Natural killer cell (primary cell): Measurements from ENCODE around the gene PC. TPM values are rescaled to one million over a fixed set of nuclear protein-coding genes. Genes with fewer than 3 reads are reported as not detected.

Experiments
- ATAC-seq, 3 donors: fragments of 150-1000 bp in 2 of 3; fragments of 200-7000 bp in 1 of 3; cut with Tn5 transposase; 1 replicate in 1 of 3; 2 replicates in 2 of 3; pipeline ENCODE4 v1.10.0; 2021; ENCODE audit warnings: mild to moderate bottlenecking in 2 of 3, moderate library complexity in 2 of 3
- DNase-seq, 2 donors: peaks; one replicate each; pipeline versions ENCODE4 v3.0.0 to v3.0.0-alpha.2; 2013 to 2021; ENCODE audit warnings: mixed read lengths in 1 of 2
- H3K27ac ChIP-seq: one replicate; pipeline ENCODE4 v1.5.1; 2013; ENCODE audit warnings: mild to moderate bottlenecking, low read length
- H3K27me3 ChIP-seq: one replicate; pipeline ENCODE4 v1.6.1; 2013; ENCODE audit warnings: low read length; ENCODE audit not compliant: control insufficient read depth, insufficient read depth
- H3K36me3 ChIP-seq: one replicate; pipeline ENCODE4 v1.6.1; 2013; ENCODE audit warnings: low read length; ENCODE audit not compliant: control insufficient read depth, insufficient read depth
- H3K4me1 ChIP-seq: one replicate; pipeline ENCODE4 v1.6.1; 2013; ENCODE audit warnings: low read length; ENCODE audit not compliant: control insufficient read depth, insufficient read depth
- H3K4me3 ChIP-seq: one replicate; pipeline ENCODE4 v1.5.1; 2013; ENCODE audit warnings: low read length
- H3K9me3 ChIP-seq: one replicate; pipeline ENCODE4 v1.6.1; 2013; ENCODE audit warnings: low read length; ENCODE audit not compliant: control insufficient read depth, insufficient read depth
- H3K27ac Mint-ChIP-seq, 2 donors: one replicate each; pipeline ENCODE4 v1.8.0; 2022; ENCODE audit warnings: mild to moderate bottlenecking in 2 of 2, mixed read lengths in 2 of 2, moderate library complexity in 1 of 2
- H3K27me3 Mint-ChIP-seq, 2 donors: one replicate each; pipeline ENCODE4 v1.8.0; 2022; ENCODE audit warnings: low read depth in 2 of 2, mixed read lengths in 2 of 2
- H3K36me3 Mint-ChIP-seq: one replicate; pipeline ENCODE4 v1.8.0; 2022; ENCODE audit warnings: mixed read lengths
- H3K4me1 Mint-ChIP-seq, 2 donors: one replicate each; pipeline ENCODE4 v1.8.0; 2022; ENCODE audit warnings: mixed read lengths in 2 of 2
- H3K4me3 Mint-ChIP-seq: one replicate; pipeline ENCODE4 v1.8.0; 2022; ENCODE audit warnings: mild to moderate bottlenecking, moderate library complexity, mixed read lengths
- H3K9me3 Mint-ChIP-seq, 2 donors: one replicate each; pipeline ENCODE4 v1.8.0; 2022; ENCODE audit warnings: mixed read lengths in 2 of 2
- WGBS: methylation state at CpG from one replicate; pipeline ENCODE4 v1.1.7; 2013; ENCODE audit warnings: missing lambda C conversion rate; ENCODE audit not compliant: insufficient coverage; 5-methylcytosine and 5-hydroxymethylcytosine counted together
- intact Hi-C: fragments of 100-400 bp; cut with micrococcal nuclease; formaldehyde crosslinking; loops from one replicate; pipeline ENCODE4 v1.14.2; 2022
- total RNA-seq, 4 donors: library from RNA; stranded (reverse); fragments of 120-200 nt in 1 of 4; gene quantifications; one replicate each; pipeline versions ENCODE4 v1.2.3 to v1.2.4, GENCODE V29; 2013 to 2022
- TF ChIP-seq, protein P1 (sequence below): fragments of 200-600 bp; IDR thresholded peaks from one replicate; pipeline ENCODE4 v1.8.0; 2022; ENCODE audit warnings: antibody characterized with exemption

Gene PC
- total RNA-seq, 3 donors from 2014 or later (not counting 1 experiment from before 2014, with no cell fraction given), result 4.1 to 5.9 (median 4.6) TPM

DNA sequence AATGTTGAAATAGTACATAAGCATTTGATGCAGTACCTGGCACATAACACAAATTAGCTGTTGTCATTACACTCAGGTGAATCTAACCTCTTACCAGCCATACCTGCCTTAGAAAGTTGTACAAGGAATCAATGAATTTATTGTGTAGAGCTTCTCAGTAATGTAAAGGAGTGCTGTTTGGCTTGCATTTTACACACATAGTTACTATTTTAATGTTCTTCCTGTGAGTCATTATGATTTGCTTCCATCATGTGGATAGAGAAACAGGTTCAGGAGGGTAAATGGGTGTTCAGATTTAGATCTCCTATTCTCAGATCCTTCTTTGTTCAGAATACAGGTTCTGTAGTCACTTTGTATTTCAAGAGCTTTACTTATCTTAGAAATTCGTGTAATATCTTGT lies 142.5 kb downstream of the PC start:
- 77% methylated on average over 1 of the region's 1 CpG for WGBS
- Mint-ChIP-seq H3K4me1 (no peaks in the 10 kb centered on the region), H3K9me3 (no peaks in the 10 kb centered on the region), H3K4me3 (no peak overlapping the region), H3K27me3 (no peaks in the 10 kb centered on the region), H3K27ac (no peak overlapping the region), H3K36me3 (no peaks in the 10 kb centered on the region)
- TF ChIP-seq, protein P1, sequence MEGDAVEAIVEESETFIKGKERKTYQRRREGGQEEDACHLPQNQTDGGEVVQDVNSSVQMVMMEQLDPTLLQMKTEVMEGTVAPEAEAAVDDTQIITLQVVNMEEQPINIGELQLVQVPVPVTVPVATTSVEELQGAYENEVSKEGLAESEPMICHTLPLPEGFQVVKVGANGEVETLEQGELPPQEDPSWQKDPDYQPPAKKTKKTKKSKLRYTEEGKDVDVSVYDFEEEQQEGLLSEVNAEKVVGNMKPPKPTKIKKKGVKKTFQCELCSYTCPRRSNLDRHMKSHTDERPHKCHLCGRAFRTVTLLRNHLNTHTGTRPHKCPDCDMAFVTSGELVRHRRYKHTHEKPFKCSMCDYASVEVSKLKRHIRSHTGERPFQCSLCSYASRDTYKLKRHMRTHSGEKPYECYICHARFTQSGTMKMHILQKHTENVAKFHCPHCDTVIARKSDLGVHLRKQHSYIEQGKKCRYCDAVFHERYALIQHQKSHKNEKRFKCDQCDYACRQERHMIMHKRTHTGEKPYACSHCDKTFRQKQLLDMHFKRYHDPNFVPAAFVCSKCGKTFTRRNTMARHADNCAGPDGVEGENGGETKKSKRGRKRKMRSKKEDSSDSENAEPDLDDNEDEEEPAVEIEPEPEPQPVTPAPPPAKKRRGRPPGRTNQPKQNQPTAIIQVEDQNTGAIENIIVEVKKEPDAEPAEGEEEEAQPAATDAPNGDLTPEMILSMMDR, result no peak
- no peaks in the 10 kb centered on the region for H3K27me3 ChIP-seq
- intact Hi-C loops, result no loop called here
- no peak for DNase-seq
- no peak overlapping the region for H3K27ac ChIP-seq
- H3K4me3 ChIP-seq, result no peak overlapping the region
- no peaks in the 10 kb centered on the region for H3K4me1 ChIP-seq
- no peaks in the 10 kb centered on the region for H3K9me3 ChIP-seq
- no peaks in the 10 kb centered on the region for H3K36me3 ChIP-seq
- ATAC-seq, result no peak

DNA sequence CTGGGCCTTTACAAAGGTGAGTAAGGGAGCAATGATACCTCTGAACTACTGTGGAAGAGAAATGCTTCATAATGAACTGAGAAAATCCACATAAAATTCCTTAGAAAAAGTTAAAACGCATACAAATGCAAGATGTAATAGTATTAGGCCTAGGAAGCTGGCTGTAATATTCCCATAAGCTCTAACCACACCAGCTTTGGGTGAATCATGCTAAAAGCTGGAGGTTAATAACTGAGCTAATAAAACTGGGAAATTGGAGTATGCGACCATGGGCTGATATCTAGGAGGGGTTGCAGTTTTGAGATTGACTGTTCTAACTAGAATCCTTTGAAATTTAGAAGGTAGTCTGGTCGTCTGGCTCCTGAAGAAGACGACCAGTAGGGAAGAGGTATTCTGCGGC lies 143.5 kb downstream of the PC start:
- Histone ChIP-seq H3K27ac (no peak overlapping the region), H3K9me3 (no peaks in the 10 kb centered on the region), H3K4me3 (no peak overlapping the region), H3K36me3 (no peaks in the 10 kb centered on the region), H3K4me1 (no peaks in the 10 kb centered on the region), H3K27me3 (no peaks in the 10 kb centered on the region)
- Mint-ChIP-seq H3K27ac (no peak overlapping the region), H3K4me3 (no peak overlapping the region), H3K36me3 (no peaks in the 10 kb centered on the region), H3K27me3 (no peaks in the 10 kb centered on the region), H3K4me1 (no peaks in the 10 kb centered on the region), H3K9me3 (no peaks in the 10 kb centered on the region)
- DNase-seq (no peak), ATAC-seq (no peak)
- intact Hi-C loops, result no loop called here
- TF ChIP-seq, protein P1, result no peak
- 98% methylated on average over 4 of the region's 5 CpGs for WGBS

DNA sequence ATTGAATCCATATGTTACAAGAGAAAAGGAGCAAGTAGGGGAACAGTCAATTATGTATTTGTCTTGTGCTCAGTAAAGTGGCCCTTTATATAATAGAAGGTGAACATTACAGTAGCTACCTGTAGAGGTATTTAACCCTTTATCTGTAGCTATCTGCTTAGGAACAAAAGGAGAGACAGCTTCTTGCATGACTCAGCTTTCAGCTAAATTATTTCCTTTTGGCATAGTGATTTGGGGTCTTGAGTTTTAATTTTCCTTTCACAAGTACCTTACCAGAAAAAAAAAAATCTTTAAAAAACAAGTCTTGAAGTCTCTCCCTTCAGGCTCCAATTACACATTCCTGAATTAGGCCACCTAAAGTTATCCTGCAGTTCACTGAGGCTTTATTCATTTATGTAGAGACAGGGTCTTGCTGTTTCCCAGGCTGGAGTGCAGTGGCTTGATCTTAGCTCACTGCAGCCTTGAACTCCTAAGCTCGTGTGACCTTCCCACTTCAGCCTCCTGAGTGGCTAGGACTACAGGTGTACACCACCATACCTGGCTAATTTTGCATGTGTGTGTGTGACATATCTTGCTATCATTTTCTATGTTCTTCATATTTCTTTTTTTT lies 147.5 kb downstream of the PC start:
- H3K4me1 Mint-ChIP-seq, result no peaks in the 10 kb centered on the region
- Histone ChIP-seq H3K36me3 (no peaks in the 10 kb centered on the region), H3K27ac (no peak overlapping the region), H3K9me3 (no peaks in the 10 kb centered on the region), H3K4me3 (no peak overlapping the region), H3K4me1 (no peaks in the 10 kb centered on the region), H3K27me3 (no peaks in the 10 kb centered on the region)
- ATAC-seq, result no peak
- intact Hi-C loops, result no loop called here
- 89% methylated on average over 1 of the region's 1 CpG for WGBS
- DNase-seq, result no peak
- H3K27me3 Mint-ChIP-seq, result no peaks in the 10 kb centered on the region
- H3K36me3 Mint-ChIP-seq, result no peaks in the 10 kb centered on the region
- TF ChIP-seq, protein P1, result no peak
- no peak overlapping the region for H3K27ac Mint-ChIP-seq
- no peak overlapping the region for H3K4me3 Mint-ChIP-seq
- no peaks in the 10 kb centered on the region for H3K9me3 Mint-ChIP-seq

DNA sequence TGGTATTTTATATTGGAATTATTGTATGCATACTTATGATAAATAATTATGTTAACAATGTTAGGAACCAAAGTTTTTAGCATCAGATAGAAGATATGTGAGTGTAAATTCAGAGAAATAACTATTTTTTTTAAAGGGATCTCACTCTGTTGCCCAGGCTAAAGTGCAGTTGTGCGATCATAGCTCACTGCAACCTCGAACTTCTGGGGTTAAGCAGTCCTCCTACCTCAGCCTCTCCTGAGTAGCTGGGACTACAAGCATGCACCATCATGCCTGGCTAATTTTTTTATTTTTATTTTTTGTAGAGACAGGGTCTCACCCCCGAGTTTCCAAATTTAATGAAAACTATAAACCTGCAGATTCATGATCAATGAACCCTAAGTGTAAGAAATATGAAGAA lies 148.6 kb downstream of the PC start:
- no peaks in the 10 kb centered on the region for H3K9me3 Mint-ChIP-seq
- 100% methylated on average over 2 of the region's 3 CpGs for WGBS
- no peaks in the 10 kb centered on the region for H3K27me3 Mint-ChIP-seq
- intact Hi-C loops, result no loop called here
- Histone ChIP-seq H3K4me3 (no peak overlapping the region), H3K9me3 (no peaks in the 10 kb centered on the region), H3K27me3 (no peaks in the 10 kb centered on the region), H3K36me3 (no peaks in the 10 kb centered on the region), H3K4me1 (no peaks in the 10 kb centered on the region), H3K27ac (no peak overlapping the region)
- DNase-seq (no peak), ATAC-seq (no peak)
- H3K27ac Mint-ChIP-seq, result no peak overlapping the region
- H3K36me3 Mint-ChIP-seq, result no peaks in the 10 kb centered on the region
- TF ChIP-seq, protein P1, result no peak
- H3K4me1 Mint-ChIP-seq, result no peaks in the 10 kb centered on the region
- H3K4me3 Mint-ChIP-seq, result no peak overlapping the region
